ENCODE data around the gene LYSMD2.
"Not testable (repeated sequence)": the region's sequence is repeated elsewhere in the genome, so short reads cannot be mapped to it uniquely, and the experiment has no call there.

Gene LYSMD2, protein sequence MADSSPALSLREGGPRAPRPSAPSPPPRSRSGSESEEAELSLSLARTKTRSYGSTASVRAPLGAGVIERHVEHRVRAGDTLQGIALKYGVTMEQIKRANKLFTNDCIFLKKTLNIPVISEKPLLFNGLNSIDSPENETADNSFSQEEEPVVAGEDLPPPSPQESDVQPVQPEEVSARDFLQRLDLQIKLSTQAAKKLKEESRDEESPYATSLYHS
- total RNA-seq, result 13.2 to 20.6 reads per million in 2 donors

DNA sequence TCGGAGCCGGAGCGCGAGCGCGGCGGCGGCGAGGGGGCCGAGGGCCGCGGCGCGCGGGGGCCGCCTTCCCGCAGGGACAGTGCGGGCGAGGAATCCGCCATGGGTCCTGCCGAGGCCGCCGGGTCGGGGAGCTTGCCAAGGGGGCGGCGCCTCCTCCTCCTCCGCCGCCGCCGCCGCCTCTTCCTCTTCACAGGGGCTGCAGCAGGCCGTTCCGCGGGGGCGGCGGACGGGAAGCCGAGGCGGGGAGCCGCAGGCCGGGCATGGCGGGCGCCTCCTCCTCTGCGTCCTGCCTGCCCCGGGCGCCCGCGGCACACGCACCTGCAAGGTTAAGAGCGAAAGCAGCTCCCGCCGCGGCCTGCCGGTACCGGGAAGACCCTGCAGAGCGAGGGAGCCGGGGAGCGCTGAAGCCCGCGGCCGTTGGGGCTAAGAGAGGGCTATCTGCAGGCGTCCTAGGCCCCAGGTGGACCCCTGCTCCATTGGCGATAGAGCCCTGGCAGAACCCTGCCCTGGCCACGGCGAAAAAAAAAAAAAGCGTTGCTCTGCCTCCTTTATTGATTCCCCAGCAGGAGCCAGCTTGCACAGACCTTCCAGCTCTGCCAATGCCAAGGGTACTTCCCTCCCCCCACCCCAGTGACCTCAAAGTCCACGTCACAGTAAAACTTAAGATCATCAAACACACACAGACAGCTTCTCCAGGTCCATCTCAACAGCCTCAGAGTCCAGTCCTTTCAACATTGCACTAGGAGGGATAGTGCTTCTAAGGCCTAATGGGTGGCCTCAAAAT is at the start of gene LYSMD2:
LYSMD2 (minus strand) TSS at position 134 of the 784 bp plus-strand sequence; CDS start at position 101, 33 bp downstream.
- peak; percentile 39 to 71 (median 54) for DNase-seq

DNA sequence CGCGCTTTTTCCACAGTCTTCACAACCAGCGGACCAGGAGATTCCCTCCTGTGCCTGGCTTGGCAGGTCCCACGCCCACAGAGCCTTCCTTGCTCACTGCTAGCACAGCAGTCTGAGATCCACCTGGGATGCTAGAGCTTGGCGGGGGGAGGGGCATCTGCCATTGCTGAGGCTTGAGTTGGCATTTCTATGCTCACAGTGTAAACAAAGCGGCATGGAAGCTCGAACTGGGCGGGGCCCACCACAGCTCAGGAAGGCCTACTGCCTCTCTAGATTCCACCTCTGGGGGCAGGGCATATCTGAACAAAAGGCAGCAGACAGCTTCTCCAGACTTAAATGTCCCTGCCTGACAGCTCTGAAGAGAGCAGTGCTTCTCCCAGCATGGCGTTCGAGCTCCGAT is 49.7 kb upstream of the LYSMD2 start:
- not testable (repeated sequence) for DNase-seq

DNA sequence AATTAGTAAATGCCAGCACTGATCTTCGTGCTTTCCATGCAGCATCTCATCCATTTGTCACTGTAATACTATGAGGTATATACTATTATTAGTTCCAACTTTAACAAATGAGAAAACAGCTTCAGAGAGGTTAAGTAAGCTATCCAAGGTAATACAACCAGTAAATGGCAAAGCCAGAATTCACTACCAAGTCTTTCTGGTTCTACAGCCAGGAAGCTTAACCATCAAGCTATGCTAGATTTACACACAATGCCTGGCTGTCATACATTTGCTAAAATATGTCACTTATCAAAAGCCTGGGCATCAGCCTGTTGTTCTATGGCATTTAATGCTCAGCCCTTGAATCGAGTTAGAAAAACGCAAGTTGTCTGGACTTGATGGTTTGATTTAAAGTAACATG is 46.5 kb upstream of the LYSMD2 start:
- no peak for DNase-seq

DNA sequence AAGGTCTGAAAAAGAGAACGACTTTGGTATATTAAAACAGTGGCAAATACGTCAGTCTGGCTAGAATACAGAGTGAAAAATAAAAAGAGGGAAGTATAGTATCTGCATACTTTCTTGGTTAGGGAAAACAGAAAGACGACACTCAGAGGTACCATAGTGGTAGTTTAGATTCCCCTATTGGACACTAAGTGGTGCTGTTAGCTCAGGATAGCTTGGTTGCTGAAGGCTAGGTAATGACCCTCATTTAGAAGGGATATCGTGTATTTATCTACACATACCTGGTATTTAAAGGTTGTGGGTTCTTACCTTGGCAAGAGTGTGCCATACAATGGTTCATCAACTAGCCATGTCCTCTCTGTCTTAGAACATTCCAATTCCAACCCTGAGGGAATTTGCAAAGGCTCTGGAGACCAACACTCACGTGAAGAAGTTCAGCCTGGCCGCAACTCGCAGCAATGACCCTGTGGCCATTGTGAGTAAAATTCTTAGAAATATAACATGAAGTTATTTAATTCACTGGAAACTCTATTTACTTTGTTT is 45.0 kb upstream of the LYSMD2 start:
- DNase-seq, result no peak

DNA sequence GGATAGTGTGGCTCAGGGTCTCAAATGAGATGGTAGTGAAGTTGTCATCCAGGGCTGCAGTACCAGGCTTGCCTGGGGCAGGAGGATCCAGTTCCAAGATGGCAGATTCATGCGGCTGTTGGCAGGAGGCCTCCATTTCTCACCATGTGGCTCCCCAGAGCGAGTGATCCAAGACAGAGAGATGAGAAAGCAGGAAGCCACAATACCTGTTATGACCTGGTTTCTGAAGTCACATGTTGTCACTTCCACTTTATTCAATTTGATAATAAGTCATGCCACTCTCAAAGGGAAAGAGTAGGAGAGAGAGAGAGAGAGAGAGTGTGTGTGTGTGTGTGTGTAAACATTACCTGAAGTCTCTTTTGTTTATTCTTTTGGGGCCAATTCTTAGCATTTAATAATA is 44.1 kb upstream of the LYSMD2 start:
- DNase-seq, result peak in 1 of 5 experiments; percentile 27

DNA sequence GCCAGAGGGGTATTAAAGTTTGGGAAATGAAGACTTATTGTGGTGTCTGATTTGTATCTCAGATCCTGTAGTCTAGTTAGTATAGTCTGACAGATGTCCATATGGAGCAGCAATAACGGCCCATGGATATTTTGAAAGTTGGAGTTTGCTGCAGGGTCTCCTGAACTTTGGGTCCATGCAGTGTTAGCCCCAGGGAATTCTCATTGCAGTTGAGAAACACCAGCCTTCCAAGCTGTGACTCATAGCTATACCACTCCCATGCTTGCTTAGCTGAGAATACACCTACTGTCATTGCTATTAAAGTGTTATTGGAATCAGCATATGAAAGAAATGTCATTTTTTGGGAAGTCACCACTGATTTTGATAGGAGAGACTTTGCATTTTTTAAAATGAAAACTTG is 43.2 kb upstream of the LYSMD2 start:
- no peak for DNase-seq

DNA sequence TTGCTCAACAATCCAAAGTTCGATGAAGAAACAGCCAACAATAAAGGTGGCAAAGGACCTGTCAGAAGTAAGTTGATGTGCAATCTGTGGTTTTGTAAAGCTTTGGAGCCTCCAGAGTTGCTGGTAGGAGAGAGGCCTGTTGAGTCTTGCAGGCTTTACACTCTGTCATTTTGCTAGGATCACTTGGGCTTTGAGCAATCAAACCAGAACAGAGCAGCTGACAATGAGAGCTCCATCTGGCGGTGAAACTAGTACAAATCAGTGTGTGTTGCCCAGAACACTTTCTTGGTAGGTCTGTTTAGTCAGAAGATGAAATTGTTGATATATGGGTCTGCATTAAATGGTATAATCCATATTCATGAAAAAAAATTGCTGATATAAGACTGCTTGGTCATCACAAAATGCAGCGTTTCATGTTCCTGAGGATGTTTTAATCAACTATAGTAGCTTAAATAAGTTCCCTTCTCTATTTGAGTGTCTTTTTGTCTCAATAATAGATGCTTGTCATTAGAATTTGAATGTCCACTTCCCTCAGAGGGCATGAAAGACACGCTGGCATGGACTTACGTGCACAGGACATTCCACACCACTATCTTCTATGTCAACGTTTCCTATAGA is 39.6 kb upstream of the LYSMD2 start:
- DNase-seq, result peak in 4 of 5 experiments; percentile 32 to 76 (median 35)

DNA sequence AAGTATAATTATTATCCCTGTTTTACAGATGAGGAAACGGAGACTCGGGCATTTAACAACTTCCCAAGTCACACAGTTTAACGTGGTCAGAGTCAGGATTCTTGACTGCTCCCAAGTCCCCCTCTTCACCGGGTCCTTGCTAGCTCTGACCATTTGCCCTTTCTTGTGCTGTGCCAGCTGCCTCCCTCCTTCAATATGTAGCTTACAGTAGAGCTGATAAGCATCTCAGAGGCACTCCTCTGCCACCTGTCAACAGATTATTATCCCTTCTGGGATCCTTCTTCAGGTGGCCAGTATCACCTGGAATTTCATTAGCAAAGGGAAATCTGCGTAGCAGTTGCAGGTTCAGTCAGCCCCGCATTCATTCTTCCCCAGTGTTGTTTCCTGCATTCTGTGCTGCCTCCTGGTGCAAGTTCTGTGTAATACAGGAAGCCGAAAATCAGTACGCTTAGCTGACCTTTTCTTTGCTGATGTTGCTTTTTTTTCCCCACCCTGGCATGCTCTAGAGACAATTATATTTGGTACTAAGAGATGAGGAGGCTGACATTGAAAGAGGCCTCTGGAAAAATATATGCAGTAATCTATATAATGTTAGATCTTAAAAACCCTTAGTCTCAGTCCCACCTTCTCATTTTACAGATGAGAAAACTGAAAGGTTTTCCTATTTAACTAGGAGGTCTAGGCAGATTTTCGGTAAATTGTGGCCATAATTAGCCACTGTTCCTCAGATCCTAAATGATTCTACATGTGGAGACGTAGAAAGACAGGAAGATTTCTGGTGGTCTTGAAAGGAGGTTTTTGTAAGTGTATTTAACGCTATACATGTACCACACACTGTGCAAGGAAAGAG is 38.7 kb upstream of the LYSMD2 start:
- DNase-seq, result peak in 2 of 5 experiments; percentile 12 to 54

DNA sequence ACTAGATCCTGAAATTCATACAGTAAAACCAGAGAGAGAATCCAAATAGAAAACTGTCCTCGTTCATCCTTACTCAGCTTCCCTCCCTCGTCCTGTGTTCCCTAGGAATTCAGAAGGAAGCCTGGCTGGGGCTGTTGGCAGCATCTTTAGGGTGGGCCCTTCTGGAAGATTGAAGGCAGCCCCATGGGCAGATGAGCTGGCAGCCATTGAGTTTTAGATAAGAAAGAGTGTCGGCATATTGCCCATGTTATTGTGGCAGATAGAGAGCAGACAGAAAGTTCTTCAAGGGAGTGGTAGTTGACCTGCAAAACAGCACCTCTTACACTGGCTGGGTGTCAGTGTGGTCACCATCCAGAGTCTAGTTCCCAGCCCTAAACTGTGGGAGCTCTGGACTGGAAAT is 37.5 kb upstream of the LYSMD2 start:
- no peak for DNase-seq

DNA sequence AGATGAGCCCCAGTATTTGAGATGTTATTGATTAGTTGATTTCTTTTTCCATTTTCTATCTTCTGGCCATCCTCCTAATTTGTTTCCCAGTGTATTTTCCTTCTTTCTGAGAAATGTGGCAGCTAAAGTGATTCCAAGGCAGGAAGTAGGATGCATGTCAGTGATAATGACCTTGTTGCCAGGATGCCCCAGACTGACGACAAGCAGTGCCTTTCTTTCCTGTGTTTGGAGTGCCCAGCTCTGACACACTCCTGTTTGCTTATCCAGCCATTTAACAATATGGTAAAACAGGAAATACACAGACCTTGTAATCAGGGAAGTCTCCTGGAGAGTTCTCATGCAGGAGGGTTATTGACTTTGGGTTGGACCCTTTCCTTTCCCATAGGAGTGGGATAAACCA is 34.3 kb upstream of the LYSMD2 start:
- no peak for DNase-seq

DNA sequence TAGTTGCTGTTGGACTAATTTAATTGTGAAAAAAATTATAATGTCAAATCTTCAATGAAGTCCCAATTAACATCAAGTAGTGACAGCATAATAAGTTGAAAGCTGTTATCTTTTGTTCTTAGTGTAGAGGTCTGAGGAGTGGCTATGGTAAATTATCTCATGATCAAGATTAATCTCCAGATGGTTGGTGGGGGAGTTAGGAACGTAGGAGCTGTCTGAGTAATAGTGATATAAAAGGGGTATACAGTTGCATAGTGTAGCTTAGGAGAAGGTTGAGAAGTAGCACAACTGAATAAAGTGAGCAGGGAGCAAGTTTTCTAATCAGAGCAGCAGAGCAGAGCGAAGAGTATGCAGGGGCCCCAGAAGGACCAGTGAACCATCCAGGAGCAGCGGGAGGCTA is 33.4 kb upstream of the LYSMD2 start:
- DNase-seq, result no peak

DNA sequence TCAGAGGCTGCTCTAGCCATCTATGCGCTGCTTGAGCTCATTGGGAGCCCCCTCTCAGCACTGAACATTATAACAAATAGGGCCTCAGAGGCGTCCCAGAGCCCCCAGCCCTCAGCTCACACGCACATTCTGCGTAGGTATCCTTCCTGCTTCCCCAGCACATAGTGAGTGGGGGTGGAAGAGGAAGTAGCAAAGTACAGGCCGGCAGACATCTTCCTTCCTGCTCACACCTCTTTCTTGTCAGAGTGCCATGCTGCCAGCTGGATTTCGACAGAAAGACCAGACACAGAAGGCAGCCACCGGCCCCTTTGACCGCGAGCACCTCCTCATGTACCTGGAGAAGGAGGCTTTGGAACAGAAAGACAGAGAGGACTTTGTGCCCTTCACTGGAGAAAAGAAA is 30.6 kb upstream of the LYSMD2 start:
- peak in 1 of 5 experiments; percentile 18 for DNase-seq

DNA sequence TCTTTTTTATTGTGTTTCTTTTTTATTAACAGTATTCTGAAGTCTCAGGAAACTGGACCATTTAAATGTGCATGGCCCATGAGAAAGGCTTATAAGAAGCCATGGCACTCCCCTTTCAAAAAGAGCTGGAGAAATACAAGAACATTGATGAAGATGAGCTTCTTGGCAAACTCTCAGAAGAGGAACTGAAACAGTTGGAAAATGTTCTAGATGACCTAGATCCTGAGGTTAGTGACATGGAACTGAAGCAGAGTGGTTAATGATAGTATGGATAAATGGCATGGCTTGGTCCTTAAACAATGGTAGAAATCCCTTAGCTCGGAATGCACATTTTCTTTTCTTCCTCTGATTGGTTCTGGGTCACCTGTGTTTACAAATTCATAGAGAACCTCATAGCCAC is 28.9 kb upstream of the LYSMD2 start:
- no peak for DNase-seq

DNA sequence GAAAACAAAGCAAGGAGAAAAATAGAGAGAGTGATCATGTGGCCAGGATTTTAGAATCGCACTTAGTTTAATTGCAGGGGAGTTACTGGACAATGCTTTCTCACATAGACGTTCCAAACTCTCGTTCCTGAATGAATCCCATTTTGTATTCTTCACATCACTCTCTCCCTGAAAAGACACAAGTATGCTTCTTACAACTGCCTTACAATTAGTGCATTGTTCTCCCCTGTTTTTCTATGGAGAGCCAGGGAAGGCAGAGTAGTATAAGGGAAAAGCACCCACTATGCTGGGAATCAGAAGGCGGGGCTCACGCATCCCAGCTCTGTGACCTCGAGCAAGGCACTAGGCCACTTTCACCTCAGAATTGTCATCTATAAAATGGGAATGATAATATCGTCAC is 28.3 kb upstream of the LYSMD2 start:
- DNase-seq, result no peak

DNA sequence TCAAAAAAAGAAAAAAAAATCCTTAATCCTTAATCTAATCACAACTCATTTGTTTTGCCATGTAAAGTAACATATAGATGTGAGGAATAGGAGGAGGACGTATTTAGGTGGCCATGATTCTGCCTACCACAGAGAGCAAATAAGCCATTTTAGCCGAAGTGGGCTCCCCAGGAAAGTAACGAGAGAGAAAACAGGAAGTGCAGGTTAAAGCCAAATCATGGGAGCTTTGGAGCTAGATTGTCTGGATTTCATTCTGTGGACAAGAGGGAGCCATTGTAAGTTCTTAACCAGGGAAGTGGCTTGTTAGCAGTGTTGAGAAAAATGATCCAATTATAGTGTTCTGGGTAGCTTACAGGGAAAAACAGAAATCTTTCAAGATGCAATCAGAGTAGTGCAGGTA is 23.4 kb upstream of the LYSMD2 start:
- DNase-seq, result no peak

DNA sequence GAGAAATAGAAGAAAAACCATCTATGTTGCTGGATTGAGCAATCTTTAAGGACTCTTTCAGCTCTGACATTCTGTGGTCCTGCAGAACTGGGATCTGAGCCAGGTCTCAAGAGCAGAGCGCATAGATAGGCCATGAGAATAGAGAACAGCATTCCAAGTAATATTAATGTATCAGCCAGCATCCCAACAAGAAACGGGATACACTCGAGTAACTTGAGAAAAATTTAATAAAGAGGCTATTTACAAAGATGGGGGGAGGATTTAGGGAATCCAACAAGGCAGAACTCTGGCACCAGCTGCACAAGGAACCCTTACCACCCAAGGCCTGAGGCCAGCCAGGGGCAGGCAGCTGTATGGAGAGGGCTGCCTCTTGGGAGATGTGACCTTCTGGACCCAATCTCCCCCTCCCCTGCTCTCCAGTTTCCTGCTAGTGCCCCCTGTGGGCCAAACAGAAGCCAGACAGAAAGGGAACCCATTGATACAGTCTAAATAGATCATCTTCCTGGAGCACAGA is 22.2 kb upstream of the LYSMD2 start:
- peak in 1 of 5 experiments; percentile 17 for DNase-seq

DNA sequence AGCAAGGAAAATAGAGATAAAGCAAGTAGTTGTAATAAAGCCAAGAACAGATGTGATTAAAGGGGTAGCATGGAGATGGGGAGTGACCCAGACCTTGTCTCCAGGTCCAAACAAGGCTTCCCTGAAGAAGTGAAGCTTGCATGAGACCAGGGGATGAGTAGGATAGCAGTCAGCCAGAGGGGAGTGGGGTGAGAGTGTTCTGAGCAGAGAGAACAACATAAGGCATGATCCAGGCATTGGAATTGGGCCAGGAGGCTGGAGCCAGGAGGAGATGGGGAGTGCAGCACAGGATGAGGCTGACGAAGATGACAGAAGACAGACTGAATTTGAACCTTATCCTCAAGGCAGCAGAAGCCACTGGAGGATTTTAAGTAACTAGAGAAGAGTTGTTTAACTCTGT is 21.2 kb upstream of the LYSMD2 start:
- no peak for DNase-seq

DNA sequence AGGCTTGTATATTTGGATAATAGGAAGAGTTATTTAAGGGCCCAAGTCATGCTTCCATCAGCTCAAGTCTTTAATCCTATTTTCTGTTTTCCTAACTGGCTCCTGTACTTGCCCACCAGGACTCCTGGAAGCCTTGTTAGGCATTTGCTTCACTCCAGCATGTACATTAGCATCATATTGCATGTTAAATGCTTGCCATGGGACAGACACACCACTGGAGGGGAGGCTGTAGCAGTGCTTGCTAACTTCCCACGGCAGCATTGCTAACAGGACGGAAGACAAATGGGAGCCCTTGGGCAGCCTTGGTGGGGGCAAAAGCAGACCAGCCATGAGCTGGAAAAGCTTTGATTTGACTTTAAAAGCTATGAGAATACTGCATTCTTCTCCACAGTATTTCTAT is 20.0 kb upstream of the LYSMD2 start:
- DNase-seq, result no peak

DNA sequence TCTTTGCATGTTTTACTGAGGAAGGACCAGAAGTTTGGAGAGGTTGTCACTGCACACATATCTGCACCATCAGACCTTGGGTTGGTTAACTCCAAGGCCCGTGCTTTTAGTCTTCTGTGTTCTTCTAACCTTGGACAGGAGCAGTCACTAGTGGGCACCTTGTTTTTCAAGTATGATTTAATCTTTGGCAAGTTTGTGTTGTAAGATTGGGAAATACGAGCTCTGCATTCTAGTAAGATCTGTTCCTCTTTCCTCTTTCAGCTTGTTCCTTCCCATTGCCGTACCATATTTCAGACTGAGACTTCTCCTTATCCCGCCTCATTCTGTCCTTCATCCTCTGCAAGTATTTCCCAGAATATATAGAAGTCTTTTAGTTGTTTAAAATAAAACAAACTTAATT is 19.0 kb upstream of the LYSMD2 start:
- DNase-seq, result no peak

DNA sequence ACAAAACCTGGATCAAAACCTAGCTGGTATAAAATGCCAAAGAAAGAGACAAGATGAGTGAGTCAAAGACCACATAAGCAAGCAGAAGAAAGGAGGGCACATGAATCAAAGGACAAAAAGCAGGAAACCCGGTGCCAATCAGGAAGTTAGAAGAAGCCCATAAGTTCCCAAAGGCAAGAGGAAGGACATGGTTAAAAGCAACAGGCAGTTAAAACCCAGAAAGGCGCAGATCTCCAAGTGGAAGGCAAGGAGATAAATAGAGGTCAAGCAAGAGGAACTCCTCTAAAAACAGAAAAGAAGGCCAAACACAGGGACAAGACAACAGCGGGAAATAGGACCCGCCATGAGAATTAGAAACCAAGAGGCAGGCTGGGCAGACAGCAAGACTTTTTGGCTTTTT is 18.3 kb upstream of the LYSMD2 start:
- no peak for DNase-seq

DNA sequence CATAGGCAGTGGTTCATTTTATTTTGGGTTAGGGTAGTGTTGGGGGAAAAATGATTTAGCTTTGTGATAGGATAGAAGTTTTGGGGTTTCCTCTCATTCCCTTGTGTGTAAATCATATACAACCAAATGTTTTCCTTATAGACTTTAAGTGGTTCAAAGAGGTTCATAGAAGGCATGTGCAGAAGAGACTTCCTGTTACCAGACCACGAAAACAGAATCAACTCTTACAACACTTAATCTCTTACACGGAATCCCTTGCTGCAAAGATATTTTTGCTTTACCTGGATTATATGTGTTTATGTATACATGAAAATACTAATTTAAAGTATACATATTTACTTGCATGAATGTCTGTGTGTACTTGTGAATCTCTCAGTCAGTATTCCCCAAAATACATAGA is 16.8 kb upstream of the LYSMD2 start:
- DNase-seq, result no peak

DNA sequence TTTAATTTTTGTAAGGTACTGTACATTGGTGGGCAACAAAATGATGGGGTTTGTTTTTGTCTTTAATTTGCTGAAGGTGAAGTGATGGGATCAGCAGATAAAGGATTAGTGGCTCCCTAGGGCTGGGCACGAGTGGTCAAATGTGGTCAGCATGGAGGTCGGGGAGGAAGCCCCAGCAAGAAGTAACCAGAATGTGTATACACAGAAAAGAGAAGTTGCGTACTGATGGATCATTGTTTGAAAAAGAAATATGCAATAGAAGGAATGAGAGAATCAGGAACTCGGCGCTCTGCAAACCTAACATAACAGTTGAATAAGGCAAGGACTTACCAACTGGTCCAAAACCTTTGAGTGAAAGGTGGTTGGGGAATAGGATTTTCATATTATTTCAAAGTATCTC is 15.4 kb upstream of the LYSMD2 start:
- DNase-seq, result no peak

Data from T-helper 2 cell (primary cell).